DND-41 (cell line): ENCODE results near the gene MSTO1.

Experiments
- CTCF ChIP-seq: IDR thresholded peaks from 2 replicates; pipeline ENCODE4 v1.5.1; 2012; ENCODE audit warnings: borderline replicate concordance, low read length, moderate library complexity, mild to moderate bottlenecking; ENCODE audit not compliant: poor library complexity, severe bottlenecking; ENCODE audit errors: extremely low read depth
- EZH2 ChIP-seq: IDR thresholded peaks from 3 replicates; pipeline ENCODE4 v1.6.1; 2012; ENCODE audit warnings: borderline replicate concordance, low read depth, mild to moderate bottlenecking, moderate library complexity, low read length, inconsistent platforms; ENCODE audit not compliant: severe bottlenecking

DNA sequence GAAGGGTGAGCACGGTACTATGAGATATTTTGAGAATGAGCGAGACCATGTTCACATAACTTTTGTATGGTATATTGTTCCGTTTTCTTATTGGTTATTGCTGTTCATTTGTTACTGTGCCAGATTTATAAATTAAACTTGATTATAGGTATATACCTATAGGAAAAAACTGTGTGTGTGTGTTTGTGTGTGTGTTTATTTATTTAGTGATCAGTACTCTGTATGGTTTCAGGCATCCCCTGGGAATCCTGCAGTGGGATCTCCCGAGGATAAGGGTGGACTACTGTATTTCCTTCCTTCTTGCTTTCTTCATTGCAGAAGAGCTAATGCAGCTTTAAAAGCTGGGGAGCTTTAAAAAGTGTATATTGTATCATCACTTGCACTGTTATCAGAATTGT is 39.4 kb upstream of the MSTO1 start:
- TF ChIP-seq CTCF (no peak), EZH2 (no peak)
